PC-3 (cell line): ENCODE data around the gene KDM4C. TPM values are rescaled to one million over a fixed set of nuclear protein-coding genes. Genes with fewer than 3 reads are reported as not detected.

Experiments used
- ATAC-seq: fragments of 200-7000 bp; cut with Tn5 transposase; 2 replicates; pipeline ENCODE4 v1.9.1; 2020; ENCODE audit warnings: mild to moderate bottlenecking, moderate library complexity
- BruUV-seq: library from RNA; stranded (reverse); fragments of 400-500 nt; replicated peaks from 2 replicates; lab custom pipeline; 2021; lab: Mats Ljungman, UMichigan
- CTCF ChIA-PET: fragments of 300-600 bp; sonication (Branson Sonifier 250); formaldehyde crosslinking; loops from one replicate; lab custom pipeline; 2022; ENCODE audit warnings: antibody characterized with exemption; lab: Charles Lee
- POLR2A ChIA-PET: fragments of 300-600 bp; sonication (Branson Sonifier 250); formaldehyde crosslinking; loops from one replicate; lab custom pipeline; 2022; ENCODE audit warnings: antibody characterized with exemption; ENCODE audit not compliant: unreplicated experiment; lab: Charles Lee
- DNase-seq: peaks from one replicate; pipeline ENCODE4 v3.0.0-alpha.2; 2015
- H2AFZ ChIP-seq: fragments of 300-600 bp; sonication (generic); 2 replicates; pipeline ENCODE4 v1.6.0; 2016; ENCODE audit warnings: antibody characterized with exemption, low read length
- H3F3A ChIP-seq: fragments of 300-600 bp; sonication (generic); one replicate; pipeline ENCODE4 v1.6.0; 2017; ENCODE audit warnings: antibody characterized with exemption, low read length, control low read depth, mild to moderate bottlenecking; ENCODE audit not compliant: unreplicated experiment
- H3K27ac ChIP-seq: fragments of 300-600 bp; sonication (generic); 2 replicates; pipeline ENCODE4 v1.5.1; 2016; ENCODE audit warnings: mild to moderate bottlenecking, low read length
- H3K27me3 ChIP-seq: fragments of 300-600 bp; sonication (generic); 2 replicates; pipeline ENCODE4 v1.6.1; 2016; ENCODE audit warnings: low read length, mixed read lengths
- H3K36me3 ChIP-seq: fragments of 300-600 bp; sonication (generic); 2 replicates; pipeline ENCODE4 v1.6.1; 2016; ENCODE audit warnings: low read depth, mixed run types, low read length, mixed read lengths
- H3K4me1 ChIP-seq: fragments of 300-600 bp; sonication (generic); 2 replicates; pipeline ENCODE4 v1.5.1; 2016; ENCODE audit warnings: low read length; ENCODE audit not compliant: insufficient read depth
- H3K4me2 ChIP-seq: fragments of 300-600 bp; sonication (generic); 2 replicates; pipeline ENCODE4 v1.6.0; 2016; ENCODE audit warnings: low read length
- H3K4me3 ChIP-seq: fragments of 300-600 bp; sonication (generic); 2 replicates; pipeline ENCODE4 v1.5.1; 2016; ENCODE audit warnings: mild to moderate bottlenecking, low read length, mixed read lengths
- H3K79me2 ChIP-seq: fragments of 300-600 bp; sonication (generic); 2 replicates; pipeline ENCODE4 v1.6.1; 2017; ENCODE audit warnings: low read length, mixed read lengths
- H3K9ac ChIP-seq: fragments of 300-600 bp; sonication (generic); 2 replicates; pipeline ENCODE4 v1.6.0; 2016; ENCODE audit warnings: mild to moderate bottlenecking, low read length
- H3K9me2 ChIP-seq: fragments of 300-600 bp; sonication (generic); replicated peaks from 2 replicates; pipeline ENCODE4 v1.6.1; 2016; ENCODE audit warnings: mixed run types, low read length, mixed read lengths
- H3K9me3 ChIP-seq: fragments of 300-600 bp; sonication (generic); 2 replicates; pipeline ENCODE4 v1.6.1; 2016; ENCODE audit warnings: low read length, mixed read lengths
- H4K20me1 ChIP-seq: fragments of 300-600 bp; sonication (generic); 2 replicates; pipeline ENCODE4 v1.6.1; 2016; ENCODE audit warnings: low read length, mixed read lengths
- EZH2 ChIP-seq: fragments of 300-600 bp; sonication (generic); IDR thresholded peaks from one replicate; pipeline ENCODE4 v1.6.1; 2017; ENCODE audit warnings: antibody characterized with exemption, mild to moderate bottlenecking, low read length; ENCODE audit not compliant: unreplicated experiment
- EZH2phosphoT487 ChIP-seq: fragments of 300-600 bp; sonication (generic); IDR thresholded peaks from 2 replicates; pipeline ENCODE4 v1.6.1; 2018; ENCODE audit warnings: mild to moderate bottlenecking, antibody characterized with exemption, low read length, borderline replicate concordance
- intact Hi-C: fragments of 100-400 bp; cut with micrococcal nuclease; formaldehyde crosslinking; loops from 2 replicates; pipeline ENCODE4 v1.9.0; 2023
- total RNA-seq: library from RNA; depleted of rRNA; stranded (reverse); fragments of >200 nt; gene quantifications from 2 replicates; pipeline ENCODE4 v1.2.3, GENCODE V29; 2014
- TF ChIP-seq, protein P1 (sequence below): fragments of 300-600 bp; sonication (generic); conservative IDR thresholded peaks from 2 replicates; pipeline ENCODE4 v1.5.1; 2017; ENCODE audit warnings: antibody characterized with exemption, low read depth, mild to moderate bottlenecking, low read length

The KDM4C gene
- total RNA-seq, 1 experiment from 2014 or later = 27.0 TPM

DNA sequence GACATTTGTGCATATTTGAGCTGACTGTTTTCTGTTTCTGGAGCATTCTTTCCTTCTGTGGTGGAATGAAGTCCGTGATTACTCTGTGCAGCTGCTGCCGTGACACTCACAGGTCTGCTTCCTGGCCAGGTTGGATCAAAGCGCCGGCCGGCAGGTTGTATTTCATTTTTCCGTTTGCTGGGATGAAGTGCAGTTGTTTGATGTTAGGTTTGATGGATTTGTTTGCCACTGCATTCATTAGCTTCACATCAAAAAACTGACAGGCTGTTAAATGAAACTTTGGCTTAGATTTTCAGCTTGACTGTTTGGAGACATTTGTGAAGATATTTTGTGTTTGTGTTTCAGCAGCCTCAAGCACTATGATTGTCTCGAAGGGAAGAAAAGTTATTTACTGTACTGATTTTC lies 140.1 kb downstream of the KDM4C start:
- ChIA-PET CTCF (interaction anchor here (0.7 kb wide), 1 partner anchor 313 kb away, joined by 3 read pairs; no protein-coding TSS in a partner anchor), POLR2A (no interaction called here)
- H3K9ac ChIP-seq = no peak overlapping the region
- H3K4me1 ChIP-seq = peaks cover 17% of the 10 kb centered on the region
- H3K4me2 ChIP-seq = no peak overlapping the region
- intact Hi-C loops = no loop called here
- no peak for DNase-seq
- BruUV-seq = no TSS peak
- no peaks in the 10 kb centered on the region; the same call in 1 of the 2 replicates for H3K36me3 ChIP-seq
- no peaks in the 10 kb centered on the region for H3F3A ChIP-seq
- H3K9me2 ChIP-seq = no peaks in the 10 kb centered on the region
- no peak overlapping the region for H3K4me3 ChIP-seq
- no peak overlapping the region for H3K27ac ChIP-seq
- H2AFZ ChIP-seq = no peak overlapping the region
- no peak for ATAC-seq
- no peaks in the 10 kb centered on the region for H4K20me1 ChIP-seq
- H3K27me3 ChIP-seq = no peaks in the 10 kb centered on the region
- no peaks in the 10 kb centered on the region for H3K9me3 ChIP-seq
- no peaks in the 10 kb centered on the region for H3K79me2 ChIP-seq
- TF ChIP-seq EZH2 (no peak), EZH2phosphoT487 (no peak)
- TF ChIP-seq, protein P1, sequence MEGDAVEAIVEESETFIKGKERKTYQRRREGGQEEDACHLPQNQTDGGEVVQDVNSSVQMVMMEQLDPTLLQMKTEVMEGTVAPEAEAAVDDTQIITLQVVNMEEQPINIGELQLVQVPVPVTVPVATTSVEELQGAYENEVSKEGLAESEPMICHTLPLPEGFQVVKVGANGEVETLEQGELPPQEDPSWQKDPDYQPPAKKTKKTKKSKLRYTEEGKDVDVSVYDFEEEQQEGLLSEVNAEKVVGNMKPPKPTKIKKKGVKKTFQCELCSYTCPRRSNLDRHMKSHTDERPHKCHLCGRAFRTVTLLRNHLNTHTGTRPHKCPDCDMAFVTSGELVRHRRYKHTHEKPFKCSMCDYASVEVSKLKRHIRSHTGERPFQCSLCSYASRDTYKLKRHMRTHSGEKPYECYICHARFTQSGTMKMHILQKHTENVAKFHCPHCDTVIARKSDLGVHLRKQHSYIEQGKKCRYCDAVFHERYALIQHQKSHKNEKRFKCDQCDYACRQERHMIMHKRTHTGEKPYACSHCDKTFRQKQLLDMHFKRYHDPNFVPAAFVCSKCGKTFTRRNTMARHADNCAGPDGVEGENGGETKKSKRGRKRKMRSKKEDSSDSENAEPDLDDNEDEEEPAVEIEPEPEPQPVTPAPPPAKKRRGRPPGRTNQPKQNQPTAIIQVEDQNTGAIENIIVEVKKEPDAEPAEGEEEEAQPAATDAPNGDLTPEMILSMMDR = no peak

DNA sequence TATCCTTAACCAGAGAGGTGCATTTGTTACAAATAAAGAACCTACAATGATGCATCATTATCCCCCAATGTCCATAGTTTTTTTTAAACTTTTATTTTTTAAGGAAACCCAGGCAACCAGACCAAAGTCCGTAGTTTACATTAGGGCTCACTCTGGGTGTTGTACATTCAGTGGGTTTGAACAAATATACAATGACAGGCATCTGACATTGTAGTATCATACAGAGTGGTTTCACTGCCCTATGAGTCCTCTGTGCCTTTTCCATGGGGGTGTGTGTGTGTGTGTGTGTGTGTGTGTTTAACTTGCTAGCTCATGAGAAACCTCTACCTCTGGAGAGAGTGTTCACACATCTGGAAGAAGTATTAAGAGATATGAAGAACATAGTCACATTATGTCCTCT lies 141.5 kb downstream of the KDM4C start:
- Histone ChIP-seq H2AFZ (no peak overlapping the region), H3K4me3 (no peak overlapping the region), H3K4me1 (peaks cover 23% of the 10 kb centered on the region), H3K27me3 (no peaks in the 10 kb centered on the region), H3K79me2 (no peaks in the 10 kb centered on the region), H3K4me2 (no peak overlapping the region), H3K9ac (no peak overlapping the region), H3K27ac (no peak overlapping the region), H3K9me3 (no peaks in the 10 kb centered on the region), H3K36me3 (no peaks in the 10 kb centered on the region), H4K20me1 (no peaks in the 10 kb centered on the region), H3F3A (no peaks in the 10 kb centered on the region), H3K9me2 (no peaks in the 10 kb centered on the region)
- DNase-seq (no peak), ATAC-seq (no peak)
- BruUV-seq = no TSS peak
- ChIA-PET CTCF (no interaction called here), POLR2A (no interaction called here)
- TF ChIP-seq, protein P1 = no peak
- no peak for TF ChIP-seq EZH2
- TF ChIP-seq EZH2phosphoT487 = no peak
- intact Hi-C loops = no loop called here

DNA sequence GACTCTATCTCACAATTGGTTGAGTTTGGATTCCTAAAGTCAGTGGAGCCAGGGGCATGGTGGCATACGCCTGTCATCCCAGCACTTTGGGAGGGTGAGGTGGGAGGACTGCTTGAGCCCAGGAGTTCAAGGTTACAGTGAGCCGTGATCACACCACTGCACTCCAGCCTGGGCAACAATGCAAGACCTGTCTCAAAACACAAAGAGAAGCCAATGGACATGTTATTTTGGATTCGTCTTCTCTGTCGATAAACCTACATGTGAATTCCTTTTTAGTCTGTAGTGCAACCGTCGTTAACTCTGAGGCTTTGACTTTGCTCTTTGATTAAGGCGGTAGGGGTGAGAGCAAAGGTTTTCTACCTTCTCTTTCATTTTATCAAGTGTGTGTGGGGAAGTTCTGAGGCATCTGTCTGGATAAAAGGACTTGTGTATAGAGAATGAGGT lies 142.7 kb downstream of the KDM4C start:
- Histone ChIP-seq H4K20me1 (no peaks in the 10 kb centered on the region), H3K4me1 (peaks cover 23% of the 10 kb centered on the region), H3K4me2 (no peak overlapping the region), H3K27ac (no peak overlapping the region), H3K36me3 (no peaks in the 10 kb centered on the region), H3K4me3 (no peak overlapping the region), H3K79me2 (no peaks in the 10 kb centered on the region), H3K9ac (no peak overlapping the region), H3K27me3 (no peaks in the 10 kb centered on the region), H3K9me3 (no peaks in the 10 kb centered on the region), H2AFZ (no peak overlapping the region), H3F3A (no peaks in the 10 kb centered on the region), H3K9me2 (no peaks in the 10 kb centered on the region)
- no peak for ATAC-seq
- DNase-seq = no peak
- no peak for TF ChIP-seq EZH2phosphoT487
- no peak for TF ChIP-seq EZH2
- TF ChIP-seq, protein P1 = no peak
- intact Hi-C loops = no loop called here
- CTCF ChIA-PET = no interaction called here
- POLR2A ChIA-PET = no interaction called here
- no TSS peak for BruUV-seq
